ENCODE data around the gene ABR.
"Not testable (repeated sequence)": the region's sequence is repeated elsewhere in the genome, so short reads cannot be mapped to it uniquely, and the experiment has no call there.

ABR gene

DNA sequence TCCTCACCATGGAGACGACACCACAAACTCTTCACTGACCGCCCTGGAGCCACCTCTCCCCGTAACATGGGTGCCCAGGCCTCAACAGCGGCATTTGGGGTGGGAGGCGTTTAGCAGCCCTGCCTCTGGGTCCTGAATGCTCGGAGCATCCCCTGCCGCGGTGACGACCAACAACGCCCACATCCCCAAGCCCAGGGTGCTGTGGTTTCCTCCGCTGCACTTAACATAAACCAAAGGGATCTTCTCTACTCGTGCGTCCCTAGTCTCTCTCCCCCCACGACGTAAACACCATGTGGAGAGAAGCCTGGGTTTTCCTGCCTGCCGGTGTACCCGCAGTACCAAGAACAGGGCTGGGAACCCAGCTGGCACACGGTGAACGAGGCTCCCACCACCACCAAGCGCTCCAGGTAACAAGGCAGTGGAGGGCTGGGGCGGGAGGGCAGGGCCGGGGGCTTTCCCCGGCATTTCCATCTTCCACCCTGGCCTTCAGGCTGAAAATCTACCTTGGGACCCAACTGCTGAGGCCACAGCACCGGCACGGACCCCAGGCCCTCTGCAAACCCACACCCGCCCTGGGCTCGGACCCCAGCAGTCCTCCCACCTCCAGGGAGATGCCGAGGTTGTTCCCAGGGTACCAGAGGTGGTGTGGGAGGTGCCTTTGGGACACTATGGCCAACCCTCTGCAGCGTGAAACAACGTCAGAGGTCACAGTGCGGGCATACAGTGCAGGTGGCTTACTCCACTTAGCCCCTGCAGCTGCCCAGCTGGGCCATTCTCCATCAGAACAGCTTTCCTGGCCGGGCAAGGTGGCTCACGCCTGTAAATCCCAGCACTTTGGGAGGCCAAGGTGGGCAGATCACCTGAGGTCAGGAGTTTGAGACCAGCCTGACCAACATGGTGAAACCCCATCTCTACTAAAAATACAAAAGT, 128.5 kb downstream of the ABR start:
- no peak for DNase-seq (ENCODE audit: extremely low read depth in 1 of 2, low read depth in 1 of 2)

DNA sequence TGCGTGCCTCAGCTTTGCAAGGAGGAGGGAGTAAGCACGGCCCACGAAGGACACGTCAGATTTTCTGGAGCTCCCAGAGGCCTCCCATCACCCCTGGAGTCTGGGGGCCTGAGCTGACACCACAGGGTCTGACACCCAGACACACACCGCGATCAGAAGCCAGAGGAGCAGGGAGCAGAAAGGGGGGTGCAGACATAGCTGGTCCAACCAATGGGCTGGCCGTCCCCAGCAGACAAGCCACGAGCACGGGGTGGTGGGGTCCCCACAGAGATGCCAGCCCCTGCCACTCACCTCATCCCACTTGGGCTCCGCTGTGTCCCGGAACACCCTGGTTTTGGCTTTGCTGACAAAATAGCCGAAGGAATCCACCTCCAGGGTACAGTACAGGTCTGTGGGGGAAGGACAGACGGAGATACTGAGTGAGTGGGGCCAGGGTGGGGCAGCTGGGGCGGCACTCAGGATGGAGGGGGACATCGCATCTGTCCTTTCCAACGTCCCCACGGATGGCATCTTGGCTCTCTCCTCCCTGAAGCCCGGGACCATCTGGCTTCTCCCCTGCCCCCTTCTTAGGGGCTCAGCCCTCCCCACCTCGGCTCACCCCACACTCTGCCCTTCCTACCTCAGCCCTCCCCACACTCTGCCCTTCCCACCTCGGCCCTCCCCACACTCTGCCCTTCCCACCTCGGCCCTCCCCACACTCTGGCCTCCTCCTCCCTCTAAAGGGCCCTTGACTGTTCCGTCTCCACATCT, 129.4 kb downstream of the ABR start:
- DNase-seq (ENCODE audit: extremely low read depth in 1 of 2, low read depth in 1 of 2) = no peak

DNA sequence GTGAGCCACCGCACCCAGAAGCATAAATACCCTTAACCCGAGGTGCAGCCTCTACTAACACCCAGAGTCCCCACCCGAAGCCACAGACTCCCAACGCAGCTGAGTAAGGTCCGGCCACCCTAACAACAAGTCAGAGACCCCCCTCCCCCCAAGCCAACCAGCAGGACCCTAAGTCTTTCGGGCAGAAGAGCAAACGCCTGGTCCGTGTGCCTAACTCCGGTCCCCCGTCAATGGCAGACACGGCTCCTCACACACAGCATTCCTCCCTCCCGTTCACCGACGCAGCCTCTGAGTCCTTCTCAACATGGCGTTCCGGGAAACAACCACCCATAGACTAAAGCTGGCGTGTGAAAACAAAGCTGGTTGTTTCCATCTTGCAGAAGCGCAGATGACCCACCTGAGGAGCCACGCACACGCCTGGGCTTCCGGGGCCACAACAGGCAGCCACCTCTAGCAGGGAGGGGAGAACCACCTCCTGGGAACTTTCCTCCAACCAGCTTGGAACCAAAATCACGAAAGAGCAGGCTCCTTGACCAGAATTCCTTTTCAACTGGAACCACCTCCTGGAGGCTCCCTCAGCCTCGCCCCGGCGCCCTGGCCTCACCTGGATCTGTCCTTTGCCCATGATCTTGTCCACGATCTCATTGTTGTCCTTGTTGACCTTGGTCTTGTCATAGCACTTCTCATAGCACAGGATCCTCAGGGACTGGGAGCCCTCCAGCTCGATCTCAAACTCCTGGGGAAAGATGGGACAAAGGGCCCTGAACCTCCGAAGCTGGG, 130.1 kb downstream of the ABR start:
- no peak for DNase-seq (ENCODE audit: extremely low read depth in 1 of 2, low read depth in 1 of 2)

DNA sequence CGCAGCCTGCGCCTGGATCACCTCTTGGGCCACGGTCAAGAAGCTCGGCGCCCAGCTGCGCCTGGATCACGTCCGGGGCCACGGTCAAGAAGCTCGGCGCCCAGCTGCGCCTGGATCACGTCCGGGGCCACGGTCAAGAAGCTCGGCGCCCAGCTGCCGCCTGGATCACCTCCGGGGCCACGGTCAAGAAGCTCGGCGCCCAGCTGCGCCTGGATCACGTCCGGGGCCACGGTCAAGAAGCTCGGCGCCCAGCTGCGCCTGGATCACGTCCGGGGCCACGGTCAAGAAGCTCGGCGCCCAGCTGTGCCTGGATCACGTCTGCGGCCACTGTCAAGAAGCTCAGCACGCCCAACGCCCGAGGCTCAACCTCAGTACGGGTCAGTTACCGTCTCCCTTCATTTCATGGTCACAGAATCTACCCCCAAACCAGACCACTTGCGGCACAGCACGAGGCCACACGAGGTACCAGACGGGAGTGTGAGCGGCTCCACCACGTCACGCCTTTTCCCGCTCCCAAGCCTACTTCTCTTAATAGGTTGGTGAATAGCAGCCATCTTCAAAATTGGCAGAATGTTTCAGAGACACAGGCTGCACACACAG, 131.2 kb downstream of the ABR start:
- DNase-seq (ENCODE audit: extremely low read depth in 1 of 2, low read depth in 1 of 2) = not testable (repeated sequence)

- DNase-seq (ENCODE audit: extremely low read depth in 1 of 2, low read depth in 1 of 2) = no peak
These were observed 131.8 kb downstream of the ABR start for GRCh38 chr17:1047879-1048470.

GRCh38 chr17:1047177-1047878, 132.5 kb downstream of the ABR start:
- DNase-seq (ENCODE audit: extremely low read depth in 1 of 2, low read depth in 1 of 2) = no peak

DNA sequence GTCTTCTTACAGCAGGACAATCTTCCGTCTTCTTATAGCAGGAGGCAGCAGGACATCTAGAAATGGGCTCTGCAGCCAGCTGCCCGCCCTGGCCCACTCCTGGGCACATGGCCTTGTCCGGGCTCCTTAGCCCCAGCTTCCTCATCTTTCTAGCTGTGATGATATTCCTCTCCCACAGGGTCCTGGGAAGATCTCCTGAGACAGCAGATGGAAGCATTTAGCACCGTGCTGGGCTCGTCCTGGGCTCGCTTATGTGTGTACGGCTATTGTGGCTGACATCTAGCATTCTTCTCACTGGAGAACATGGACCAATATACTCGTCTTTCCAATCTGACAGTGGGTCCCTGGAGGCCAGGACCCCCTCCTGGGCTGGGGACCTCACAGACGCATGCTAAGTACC, 134.3 kb downstream of the ABR start:
- no peak for DNase-seq (ENCODE audit: extremely low read depth in 1 of 2, low read depth in 1 of 2)

DNA sequence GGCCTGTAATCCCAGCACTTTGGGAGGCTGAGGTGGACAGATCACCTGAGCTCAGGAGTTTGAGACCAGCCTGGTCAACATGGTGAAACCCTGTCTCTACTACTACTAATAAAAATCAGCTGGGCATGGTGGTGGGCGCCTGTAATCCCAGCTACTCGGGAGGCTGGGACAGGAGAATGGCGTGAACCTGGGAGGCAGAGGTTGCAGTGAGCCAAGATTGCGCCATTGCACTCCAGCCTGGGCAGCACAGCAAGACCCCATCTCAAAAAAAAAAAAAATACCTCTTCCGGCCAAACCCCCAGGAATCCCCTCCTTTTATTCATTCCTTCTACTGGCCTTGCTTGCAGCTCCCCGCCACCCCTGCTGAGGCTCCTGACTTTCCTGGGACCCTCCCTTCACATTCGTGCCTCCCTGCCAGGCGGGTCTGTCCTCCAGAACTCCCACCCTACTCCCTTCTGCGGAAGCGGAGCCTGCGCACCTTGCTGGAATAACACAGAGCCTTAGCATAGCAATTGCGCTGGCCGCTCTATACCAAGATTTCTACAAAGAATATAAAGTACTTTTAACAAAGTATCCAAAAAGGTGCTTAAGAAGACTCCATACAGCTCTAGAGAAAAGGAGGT, 135.3 kb downstream of the ABR start:
- DNase-seq (ENCODE audit: extremely low read depth in 1 of 2, low read depth in 1 of 2) = not testable (repeated sequence)

- no peak for DNase-seq (ENCODE audit: extremely low read depth in 1 of 2, low read depth in 1 of 2)
These were observed 136.1 kb downstream of the ABR start for GRCh38 chr17:1043601-1044251.

DNA sequence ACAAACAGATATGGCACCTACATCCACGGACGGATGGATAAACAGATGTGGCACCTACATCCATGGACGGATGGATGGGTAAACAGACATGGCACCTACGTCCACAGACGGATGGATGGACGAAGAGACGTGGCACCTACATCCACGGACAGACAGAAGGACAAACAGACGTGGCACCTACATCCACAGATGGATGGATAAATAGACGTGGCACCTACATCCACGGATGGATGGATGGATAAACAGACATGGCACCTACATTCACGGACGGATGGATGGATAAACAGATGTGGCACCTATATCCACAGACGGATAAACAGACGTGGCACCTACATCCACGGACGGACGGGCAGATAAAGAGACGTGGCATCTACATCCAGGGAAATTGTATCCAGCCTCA, 137.3 kb downstream of the ABR start:
- DNase-seq (ENCODE audit: extremely low read depth in 1 of 2, low read depth in 1 of 2) = no peak

GRCh38 chr17:1041746-1042145, 138.0 kb downstream of the ABR start:
- DNase-seq (ENCODE audit: extremely low read depth in 1 of 2, low read depth in 1 of 2) = no peak

- no peak for DNase-seq (ENCODE audit: extremely low read depth in 1 of 2, low read depth in 1 of 2)
These were observed 139.6 kb downstream of the ABR start for GRCh38 chr17:1040216-1040600.

- DNase-seq (ENCODE audit: extremely low read depth in 1 of 2, low read depth in 1 of 2) = no peak
These were observed 140.1 kb downstream of the ABR start for GRCh38 chr17:1039511-1040215.

DNA sequence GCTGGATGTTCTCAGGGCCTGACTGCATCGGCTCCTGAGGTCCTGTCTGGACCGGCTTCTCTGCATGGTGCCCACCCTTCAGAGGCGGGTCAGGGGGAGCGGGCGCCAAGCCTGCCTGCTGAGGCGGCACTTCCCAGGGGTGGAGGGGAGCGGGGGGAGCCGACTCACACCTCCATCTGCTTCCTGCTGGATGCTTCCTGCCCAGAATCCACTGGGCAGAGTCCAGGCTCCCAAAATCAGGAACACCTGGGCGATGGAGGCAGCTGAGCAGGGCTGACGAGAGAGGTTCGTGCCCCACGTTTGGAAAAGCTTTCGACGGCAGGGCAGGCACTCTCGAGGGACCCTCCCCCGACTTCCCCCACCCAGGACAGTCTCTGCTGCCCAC, 140.7 kb downstream of the ABR start:
- no peak for DNase-seq (ENCODE audit: extremely low read depth in 1 of 2, low read depth in 1 of 2)

- no peak for DNase-seq (ENCODE audit: extremely low read depth in 1 of 2, low read depth in 1 of 2)
These were observed 141.2 kb downstream of the ABR start for GRCh38 chr17:1038459-1039122.

DNA sequence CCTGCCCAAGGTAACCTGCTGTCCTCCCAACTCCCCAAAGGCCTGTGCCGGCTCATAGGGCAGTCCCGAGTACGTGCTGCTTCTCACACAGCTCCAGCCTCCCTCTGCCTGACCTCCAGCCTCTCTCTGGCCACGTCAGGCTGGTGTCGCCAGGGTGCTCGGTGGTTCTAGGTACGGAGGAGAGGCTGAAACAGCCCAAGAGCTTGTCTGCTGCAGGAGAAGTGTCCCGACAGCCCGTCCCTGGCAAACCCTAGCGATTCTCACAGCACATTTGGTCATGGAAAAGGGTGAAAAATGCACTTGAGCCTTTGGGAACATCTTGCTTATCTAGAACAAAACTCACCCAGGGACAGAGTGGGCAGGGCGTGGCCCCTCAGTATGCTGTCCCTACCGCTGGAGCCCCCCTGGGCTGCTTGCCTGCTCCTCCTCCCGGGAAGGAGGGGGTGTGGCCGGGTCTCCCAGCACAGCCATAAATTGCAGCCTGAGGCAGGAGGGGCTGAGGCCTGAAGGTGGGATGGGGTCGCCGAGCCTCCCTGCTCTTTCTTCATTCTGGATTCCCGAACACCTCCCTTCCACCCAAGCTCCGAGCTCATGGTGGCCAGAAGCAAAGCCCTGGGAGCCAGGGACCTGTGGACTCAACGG, 142.4 kb downstream of the ABR start:
- DNase-seq (ENCODE audit: extremely low read depth in 1 of 2, low read depth in 1 of 2) = no peak

DNA sequence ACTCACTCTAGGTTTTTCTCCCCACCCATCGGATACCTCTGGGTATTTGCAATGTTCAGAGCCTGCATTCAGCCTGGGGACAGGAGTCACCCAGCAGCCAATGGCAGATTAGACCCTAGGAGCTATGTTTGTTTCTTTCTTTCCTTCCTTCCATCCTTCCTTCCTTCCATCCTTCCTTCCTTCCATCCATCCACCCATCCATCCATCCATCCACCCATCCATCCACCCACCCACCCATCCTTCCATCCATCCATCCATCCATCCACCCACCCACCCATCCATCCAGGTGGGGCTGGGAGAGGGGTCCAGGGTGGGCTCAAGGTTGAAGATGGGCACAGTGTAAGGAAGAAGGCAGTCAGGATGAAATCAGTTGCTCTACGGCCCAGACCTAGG, 142.9 kb downstream of the ABR start:
- no peak for DNase-seq (ENCODE audit: extremely low read depth in 1 of 2, low read depth in 1 of 2)
